GM21825 (cell line): Measurements from ENCODE around the gene MPP7.

Source experiments
- ATAC-seq: cut with Tn5 transposase; IDR thresholded peaks from one replicate; pipeline ENCODE4 v1.9.1; 2021; ENCODE audit warnings: mild to moderate bottlenecking, moderate library complexity; ENCODE audit not compliant: unreplicated experiment

Gene MPP7

GRCh38 chr10:28273343-28273742, 29.5 kb downstream of the MPP7 start:
- ATAC-seq: no peak

- no peak for ATAC-seq
Observed at GRCh38 chr10:28269842-28270456, 32.9 kb downstream of the MPP7 start.

GRCh38 chr10:28266449-28267224, 36.2 kb downstream of the MPP7 start:
- no peak for ATAC-seq

- ATAC-seq: no peak
Observed at GRCh38 chr10:28263136-28263857, 39.6 kb downstream of the MPP7 start.

GRCh38 chr10:28256776-28257175, 46.1 kb downstream of the MPP7 start:
- no peak for ATAC-seq

GRCh38 chr10:28254290-28254985, 48.4 kb downstream of the MPP7 start:
- ATAC-seq: no peak

- no peak for ATAC-seq
Observed at GRCh38 chr10:28253169-28253785, 49.6 kb downstream of the MPP7 start.
